Amniotic epithelial cell (primary cell): Measurements from ENCODE around the gene PCF11.

Experiments used
- DNase-seq: peaks from one replicate; pipeline ENCODE4 v3.0.0-alpha.2; 2010; ENCODE audit warnings: low read depth

PCF11 gene

DNA sequence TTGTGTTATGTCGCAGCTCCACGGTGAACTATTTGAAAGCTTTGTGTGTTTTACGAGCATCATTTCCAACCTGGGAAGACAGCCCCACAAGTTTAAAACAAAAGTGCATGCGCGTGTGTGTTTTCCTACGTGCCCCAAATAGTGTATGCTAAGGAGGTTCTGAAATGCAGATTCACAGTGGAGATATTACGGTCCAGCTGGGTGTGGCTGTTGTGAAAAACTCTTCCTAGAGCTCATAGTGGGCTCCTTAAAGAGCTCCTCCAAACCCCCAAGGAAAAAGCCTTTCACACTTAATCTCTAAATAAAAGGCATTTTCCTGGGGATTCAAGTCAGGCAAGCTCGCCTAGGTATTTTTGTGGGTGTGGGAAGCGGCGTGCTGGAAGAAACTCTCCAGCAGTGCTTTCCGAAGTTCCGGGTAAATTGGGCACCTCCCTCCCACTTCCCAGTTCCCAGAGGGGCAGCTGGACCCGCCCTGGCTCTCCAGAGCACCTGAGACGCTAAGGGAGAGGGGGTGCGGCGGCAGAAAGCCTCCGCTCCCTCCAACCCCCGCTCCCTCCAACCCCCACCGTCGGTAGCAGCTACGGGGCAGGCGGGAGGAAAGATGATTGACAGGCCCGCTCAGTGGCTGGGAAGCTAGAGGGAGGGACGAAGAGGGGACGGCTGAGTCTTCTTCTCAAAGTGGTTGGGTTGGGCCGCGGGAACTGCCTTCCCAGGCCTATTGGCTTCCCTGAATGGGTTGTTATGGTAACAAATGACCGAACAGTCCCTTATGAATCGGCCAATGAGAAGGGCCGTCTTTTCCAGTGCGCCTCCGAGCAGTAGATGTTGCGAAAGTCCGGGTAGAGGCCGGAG is 561 bp upstream of the PCF11 start:
- DNase-seq = peak; percentile 100

DNA sequence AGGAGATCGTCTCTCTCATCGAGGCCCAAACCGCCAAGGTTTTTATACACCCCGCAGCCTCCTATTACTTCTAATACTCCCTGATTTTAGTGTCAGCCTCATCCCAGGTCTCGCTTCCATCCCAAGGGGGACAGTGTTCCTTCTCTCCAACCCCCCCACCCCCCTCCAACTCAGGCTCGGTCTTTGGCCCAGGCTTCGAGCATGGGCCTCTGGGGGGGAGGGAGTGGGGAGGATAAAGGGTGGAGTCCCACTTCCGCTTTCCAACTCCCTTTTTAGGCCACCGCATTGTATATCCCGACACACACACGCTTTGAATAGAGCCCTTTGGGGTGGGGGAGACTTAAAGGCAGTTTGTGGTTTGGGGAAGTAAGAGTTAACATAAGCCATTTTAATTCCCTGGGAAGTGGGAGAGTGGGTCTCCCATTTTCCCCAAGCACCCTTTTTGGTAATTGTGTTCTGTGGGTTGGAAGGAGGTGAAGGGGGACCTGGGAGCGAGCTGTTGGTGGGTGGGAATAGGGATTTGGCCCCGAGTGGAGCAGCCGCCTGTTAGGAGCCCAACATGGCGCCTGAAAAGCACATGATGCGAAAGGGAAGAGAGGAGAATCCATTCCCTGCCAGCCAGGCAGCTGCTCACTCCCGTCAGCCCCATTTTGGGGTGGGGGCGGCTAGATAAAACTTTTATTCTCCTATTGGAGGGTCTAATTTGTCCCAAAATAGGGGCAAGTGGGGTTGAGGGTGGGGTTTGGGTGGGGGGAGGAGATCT is 844 bp downstream of the PCF11 start:
- DNase-seq = peak; percentile 48

DNA sequence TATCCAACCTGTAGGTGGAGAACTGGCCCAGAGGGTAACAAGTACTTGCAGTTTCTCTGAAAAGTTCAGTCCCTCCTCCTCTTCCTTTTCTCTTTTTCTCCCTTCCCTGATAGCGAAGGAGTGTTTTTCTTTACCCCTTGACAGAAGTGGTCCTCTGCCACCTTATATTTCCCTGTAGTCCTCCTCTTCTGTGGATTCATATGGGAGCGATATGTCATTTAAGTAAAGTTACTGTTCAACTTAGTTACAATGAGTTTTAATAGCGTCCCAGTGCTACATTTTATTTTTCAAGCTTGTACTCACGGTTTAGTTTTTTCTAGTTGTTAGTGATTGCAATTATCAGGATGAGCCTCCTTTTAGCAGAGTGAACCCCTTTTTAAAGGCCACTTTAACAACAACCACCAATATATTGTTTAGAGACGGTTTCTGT is 1.4 kb downstream of the PCF11 start:
- DNase-seq = no peak

DNA sequence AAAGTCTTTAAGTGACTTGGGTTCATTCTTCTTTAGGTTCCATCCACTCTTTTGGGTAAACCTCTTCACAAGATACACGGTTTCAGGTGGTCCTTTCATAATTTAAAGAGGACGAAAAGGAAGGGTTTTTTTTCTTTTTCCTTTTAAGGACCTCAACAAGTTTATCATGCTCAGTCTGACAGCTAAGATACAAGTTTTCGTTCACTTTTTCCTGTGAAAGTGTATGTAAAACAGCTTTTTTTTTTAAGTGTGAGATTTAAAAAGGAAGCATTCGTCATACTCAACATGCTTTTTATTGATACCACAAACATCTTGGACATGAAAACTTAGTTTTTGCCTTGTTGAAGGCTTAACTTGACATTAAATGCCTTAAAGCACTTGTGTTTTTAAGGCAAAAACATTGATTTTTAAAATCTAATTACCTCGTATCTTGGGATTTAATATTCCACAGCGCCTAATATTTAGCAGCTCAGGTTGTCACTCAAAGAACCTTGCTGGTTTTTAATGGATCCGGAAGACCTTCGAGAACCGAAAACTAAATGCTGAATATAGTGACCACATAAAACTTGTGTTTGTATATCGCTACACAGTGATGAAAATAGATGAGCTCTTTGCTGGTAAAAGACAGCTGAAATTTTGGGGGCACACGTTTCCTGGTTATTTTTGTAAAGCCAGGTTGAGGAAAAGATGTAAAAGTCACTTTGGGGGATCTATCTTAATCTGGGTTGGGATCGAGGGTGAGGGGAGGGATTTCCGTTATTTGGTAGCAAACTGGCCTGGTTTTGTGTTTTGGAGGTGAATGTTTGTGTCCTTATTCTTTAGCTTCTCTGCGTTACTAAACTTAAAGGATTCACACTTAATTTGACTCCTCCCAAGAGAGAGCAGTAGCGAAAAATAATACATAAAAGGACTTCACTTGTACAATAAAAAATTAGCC is 2.3 kb downstream of the PCF11 start:
- DNase-seq = no peak

DNA sequence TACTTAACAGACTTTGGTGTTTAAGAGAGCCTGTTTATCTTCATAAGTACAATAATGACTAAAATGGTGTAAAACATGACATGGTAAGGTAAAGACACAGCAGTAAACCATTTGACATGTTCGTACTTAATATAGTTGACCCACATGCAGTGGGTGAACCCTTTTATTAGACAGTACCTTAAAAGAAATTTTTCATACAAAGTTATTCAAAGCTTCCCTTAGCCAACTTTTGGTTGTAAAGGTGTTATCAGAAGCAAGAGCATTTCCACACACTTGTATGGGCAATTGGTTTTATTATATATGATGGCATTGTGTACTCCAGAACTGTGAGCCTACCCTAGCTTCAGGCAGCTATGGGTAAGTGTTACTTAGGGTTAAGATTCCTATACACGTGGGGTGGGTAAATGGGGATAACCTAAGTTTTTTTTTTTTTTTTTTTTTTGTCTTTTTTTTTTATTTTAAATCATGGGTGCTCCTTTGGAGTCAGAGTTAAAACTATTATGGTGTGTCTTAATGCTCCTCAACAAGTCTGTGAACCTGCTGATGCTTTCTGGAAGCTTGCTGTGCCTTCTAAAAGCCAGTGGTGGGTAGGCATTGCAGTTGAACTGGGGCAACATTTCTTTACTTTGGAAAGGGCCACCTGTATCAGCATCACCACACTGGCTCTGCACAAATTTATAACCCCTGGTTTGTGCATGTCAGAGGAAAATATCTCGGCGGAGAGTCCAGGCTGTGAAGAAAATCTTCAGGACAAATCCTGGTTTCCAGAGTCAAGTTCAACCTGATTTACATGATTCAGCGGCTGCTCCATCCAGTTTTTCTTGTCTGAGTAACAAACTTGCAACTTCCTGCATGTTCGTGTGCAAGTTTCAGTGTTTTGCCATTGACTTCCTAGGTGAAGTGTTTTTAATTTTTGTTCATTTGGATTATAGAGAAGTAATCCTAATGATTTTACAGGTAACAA is 3.3 kb downstream of the PCF11 start:
- DNase-seq = peak; percentile 62

DNA sequence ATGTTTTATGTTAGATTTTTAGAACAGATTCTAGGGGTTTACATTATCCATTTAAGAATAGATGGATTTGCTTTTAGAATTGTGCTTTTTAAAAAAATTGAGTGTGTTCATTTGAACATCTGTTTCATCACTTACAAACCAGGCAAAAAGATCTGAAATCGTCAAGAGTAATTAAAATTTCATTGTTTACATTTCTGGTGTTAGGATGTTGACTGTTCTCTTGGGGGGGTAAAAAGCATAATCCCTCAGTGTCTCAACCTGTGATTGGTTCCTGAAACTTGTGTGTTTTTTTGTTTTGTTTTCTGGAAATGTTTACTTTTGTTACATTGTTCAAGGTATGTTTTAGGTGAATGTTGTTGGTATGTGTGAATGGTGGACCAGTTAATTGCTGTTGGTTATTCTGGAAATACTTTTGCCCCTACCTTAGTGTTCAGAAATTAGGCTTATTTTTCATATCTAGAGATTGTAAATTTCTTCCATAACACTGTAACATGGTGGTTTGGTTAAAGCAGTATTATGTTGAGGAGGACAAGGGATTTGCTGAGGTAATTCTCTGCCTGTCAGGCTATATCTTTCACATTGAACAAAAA is 4.8 kb downstream of the PCF11 start:
- DNase-seq = no peak

DNA sequence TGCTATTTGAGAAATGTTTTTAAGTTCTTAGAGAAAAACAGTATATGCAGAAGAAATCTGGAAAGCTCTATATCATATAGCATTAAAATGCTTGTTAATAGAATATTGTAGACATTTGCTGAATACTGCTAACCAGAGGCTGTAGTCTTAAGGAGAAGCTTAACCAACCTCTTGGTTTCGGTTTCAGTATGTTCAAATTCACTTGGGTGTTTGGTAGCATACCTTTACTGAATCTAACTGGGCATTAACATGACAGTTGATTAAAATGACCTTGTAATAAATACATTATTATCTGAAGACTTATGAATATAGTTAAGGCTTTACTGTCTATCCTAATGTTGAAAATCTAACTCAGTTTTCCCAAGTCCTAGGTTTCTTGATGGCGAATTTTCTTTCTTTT is 5.4 kb downstream of the PCF11 start:
- DNase-seq = peak; percentile 38

DNA sequence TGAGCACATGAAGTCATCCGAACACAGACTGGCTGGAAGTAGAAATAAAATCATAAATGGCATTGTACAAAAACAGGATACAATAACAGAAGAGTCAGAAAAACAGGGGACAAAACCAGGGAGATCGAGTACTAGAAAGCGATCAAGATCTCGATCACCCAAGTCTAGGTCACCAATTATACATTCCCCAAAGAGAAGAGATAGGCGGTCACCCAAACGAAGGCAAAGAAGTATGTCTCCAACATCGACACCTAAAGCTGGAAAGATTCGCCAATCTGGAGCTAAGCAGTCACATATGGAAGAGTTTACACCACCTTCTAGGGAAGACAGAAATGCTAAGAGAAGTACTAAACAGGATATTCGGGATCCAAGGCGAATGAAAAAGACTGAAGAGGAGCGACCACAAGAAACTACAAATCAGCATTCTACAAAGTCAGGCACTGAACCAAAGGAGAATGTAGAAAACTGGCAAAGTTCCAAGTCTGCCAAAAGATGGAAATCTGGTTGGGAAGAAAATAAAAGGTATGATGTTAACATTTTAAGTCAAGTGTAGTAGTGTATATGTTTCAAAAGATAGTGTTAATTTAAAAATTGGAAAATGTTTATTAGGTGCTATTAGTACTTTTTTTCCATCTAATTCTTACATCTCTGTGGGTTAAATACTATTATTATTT is 9.4 kb downstream of the PCF11 start:
- DNase-seq = no peak

DNA sequence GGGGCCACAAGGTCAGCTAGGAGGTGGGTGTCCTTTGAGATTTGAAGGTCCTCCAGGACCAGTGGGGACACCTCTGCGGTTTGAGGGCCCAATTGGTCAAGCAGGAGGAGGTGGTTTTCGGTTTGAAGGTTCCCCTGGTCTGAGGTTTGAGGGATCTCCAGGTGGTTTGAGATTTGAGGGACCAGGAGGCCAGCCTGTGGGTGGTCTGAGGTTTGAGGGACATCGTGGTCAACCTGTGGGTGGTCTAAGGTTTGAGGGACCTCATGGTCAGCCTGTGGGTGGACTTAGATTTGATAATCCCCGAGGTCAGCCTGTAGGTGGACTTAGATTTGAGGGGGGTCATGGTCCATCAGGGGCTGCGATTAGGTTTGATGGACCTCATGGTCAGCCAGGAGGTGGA is 11.8 kb downstream of the PCF11 start:
- no peak for DNase-seq

DNA sequence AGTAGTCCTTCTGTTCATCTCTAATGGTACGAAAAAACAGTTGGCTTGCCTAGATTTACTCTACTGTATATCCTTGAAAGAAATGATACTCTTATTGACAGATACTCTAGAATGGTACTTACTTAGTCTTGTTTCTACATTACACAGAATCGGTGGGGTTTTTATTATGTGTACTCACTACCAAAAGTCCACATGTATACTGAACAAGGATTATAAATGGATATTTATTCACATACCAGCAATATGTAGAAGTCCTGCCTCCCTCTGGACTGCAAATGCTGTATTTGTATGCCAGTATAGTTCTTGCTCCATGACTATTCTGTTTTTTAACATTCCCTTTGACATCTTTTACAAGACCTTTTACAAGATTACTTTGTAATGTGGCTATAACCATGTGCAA is 13.9 kb downstream of the PCF11 start:
- DNase-seq = no peak

DNA sequence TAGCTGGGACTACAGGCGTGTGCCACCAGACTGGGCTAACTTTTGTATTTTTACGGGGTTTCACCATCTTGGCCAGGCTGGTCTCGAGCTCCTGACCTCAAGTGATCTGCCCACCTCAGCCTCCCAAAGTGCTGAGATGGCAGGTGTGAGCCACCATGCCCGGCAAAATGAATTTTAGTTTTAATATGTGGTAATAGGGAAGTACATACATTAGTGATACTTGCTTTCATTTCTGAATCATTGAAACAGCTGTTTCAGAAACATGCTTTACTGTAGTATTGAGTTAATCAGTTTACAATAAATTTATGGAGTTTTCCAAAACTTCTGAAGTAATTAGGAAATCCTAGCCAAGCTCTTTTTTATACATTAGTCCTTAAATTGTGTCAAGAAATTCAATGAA is 15.6 kb downstream of the PCF11 start:
- no peak for DNase-seq

DNA sequence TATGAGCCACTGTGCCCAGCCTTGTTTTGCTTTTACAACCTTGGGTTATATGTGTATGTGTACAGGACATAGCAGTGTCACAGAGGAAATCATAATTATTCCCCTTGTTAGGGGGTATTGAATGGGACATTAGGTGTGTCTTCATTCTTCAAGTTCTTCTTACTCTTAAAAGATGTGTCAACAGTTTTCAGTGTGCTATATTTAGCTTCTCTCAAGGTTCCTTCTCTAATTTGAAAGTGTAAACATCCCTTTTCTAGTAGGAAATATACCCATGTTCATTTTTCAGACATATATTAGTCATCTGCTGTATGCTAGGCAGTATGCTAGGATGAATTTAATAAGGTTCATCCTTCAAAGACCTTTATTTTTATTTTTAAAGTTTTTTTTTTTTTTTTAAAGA is 17.1 kb downstream of the PCF11 start:
- no peak for DNase-seq

DNA sequence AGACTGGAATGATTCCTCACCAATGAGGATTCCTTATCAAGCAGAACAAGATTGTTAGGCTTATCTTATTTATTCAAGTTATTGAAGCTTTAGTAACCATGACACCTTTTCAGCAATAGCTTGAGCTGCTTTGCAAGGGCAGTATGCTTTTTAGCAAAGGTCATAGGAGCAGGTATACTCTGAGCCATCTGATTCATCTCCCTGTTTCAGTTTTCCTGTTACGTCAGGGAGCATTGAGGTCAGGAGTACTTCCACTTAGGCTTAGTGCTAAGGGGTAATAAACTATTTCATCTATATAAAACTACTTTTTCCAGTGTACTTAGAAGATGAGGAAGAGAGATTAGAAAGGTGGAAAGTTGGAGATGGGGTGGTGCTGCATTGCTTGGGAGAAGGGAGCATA is 18.9 kb downstream of the PCF11 start:
- DNase-seq = no peak

DNA sequence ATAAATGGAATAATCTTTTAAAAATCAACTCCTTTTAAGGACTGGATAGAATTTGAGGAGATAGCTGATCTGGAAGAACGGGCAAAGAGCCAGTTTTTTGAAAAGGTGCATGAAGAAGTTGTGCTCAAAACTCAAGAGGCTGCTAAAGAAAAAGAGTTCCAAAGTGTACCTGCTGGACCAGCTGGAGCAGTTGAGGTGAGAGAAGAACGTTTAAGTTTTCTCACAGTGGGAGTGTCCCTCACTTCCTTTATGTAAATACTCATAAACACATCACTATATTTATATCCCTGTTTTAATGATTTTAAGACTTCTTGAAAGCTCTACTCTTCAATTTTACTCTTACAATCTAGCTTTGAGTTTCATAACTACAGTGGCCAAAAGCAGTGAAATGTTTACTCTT is 24.9 kb downstream of the PCF11 start:
- DNase-seq = no peak

DNA sequence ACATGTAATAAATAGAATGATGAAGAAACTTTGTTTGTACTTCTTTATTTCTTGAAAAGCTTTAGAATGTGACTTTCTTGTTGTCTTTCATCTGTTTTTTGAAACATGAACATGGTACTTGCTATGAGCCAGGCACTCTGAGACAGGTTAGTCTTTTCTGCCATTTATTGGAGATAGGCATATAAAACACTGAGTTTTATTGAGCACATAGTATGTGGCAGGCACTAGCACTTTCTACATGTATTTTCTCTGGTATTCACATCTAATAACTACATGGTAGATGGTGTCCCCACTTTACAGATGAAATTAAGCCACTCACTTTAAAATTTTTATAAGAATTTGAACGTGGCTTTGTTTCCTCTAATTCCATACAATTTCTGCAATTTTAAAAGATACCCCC is 28.8 kb downstream of the PCF11 start:
- no peak for DNase-seq

DNA sequence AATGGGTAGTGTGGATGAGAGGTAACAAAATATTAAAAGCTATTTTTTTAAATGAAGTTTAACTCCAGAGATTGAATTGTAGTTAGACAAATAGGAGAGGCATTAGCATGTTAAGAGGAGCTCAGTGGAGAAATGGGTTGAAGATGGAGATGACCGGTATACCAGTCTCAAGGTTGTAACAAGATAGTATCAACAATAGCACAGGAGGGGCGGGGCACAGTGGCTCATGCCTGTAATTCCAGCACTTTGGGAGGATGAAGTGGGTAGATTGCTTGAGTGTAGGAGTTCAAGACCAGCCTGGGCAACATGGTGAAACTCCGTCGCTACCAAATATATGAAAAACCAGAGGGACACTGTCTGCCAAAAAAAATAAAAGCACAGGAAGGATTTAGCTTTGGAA is 30.5 kb downstream of the PCF11 start:
- no peak for DNase-seq

DNA sequence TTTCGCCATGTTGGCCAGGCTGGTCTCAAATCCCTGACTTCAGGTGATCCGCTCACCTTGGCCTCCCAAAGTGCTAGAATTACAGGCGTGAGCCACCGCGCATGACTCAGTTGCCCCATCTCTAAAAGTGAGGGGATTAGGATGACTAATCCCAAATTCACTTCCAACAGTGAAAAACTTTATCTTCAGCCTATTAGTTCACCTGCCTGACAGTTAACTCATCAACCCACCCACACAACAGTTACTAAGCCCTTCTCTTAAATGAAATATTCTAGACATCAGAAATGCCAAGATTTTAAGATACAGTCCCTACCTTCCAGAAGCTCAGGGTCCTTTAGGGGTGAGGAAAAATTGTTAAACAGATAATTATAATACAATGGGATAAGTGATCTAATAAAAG is 34.6 kb downstream of the PCF11 start:
- no peak for DNase-seq

DNA sequence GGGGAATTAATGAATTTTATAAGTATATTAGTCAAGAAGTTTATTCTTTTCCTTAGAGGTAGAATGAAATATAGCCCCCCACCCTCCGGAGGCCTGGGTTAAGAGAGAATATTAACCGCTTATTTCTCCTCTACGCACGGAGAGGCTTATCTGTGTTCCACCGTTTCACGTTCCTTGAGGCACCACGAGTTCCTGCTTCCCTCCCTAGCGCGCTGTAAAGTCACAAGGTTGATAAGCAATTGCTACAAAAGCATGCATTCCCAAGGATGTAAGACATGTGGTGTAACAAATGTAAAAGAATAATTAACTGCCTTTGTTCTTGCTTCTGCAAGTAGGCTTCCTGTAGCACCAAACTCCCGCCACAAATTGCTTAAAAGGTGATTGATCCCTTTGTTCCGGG is 35.1 kb downstream of the PCF11 start:
- no peak for DNase-seq

DNA sequence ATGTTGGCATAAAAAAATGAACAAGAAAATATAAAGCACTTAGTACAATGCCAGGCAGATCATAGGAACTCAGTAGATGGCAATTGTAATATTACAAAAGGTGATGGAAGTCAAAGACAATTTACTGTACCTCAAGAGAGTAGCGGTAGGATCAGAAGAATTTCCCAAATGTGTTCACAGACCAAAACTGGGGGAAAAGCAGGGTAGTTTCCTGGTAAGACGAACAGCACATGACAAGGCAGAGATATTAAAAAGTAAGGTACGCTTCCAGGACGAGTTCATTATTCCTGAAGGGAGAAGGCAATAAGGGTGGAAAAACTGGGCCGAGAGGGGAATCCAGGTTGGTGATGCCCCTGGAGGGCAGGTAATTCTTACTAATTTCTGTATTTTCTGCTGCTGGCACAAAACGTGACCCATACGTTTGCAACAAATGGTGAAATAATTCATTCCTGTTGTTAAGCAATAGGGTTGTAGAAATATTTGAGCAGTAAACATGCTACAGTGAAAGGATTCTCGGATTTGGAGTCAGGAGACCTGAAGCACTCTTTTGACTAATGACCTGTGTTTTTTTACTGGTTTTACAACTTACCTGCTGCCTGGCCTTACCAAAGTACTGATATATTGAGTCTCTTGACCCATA is 35.8 kb downstream of the PCF11 start:
- peak; percentile 61 for DNase-seq
